Right lung (tissue), 10 donors: Measurements from ENCODE around the gene QRICH2. TPM values are rescaled to one million over a fixed set of nuclear protein-coding genes. Genes with fewer than 3 reads are reported as not detected.
"Not testable (repeated sequence)": the region's sequence is repeated elsewhere in the genome, so short reads cannot be mapped to it uniquely, and the experiment has no call there.

Experiments used
- DNase-seq, 2 donors: peaks; one replicate each; pipeline ENCODE4 v3.0.0-alpha.2; 2013
- long read RNA-seq, 8 donors: transcript quantifications; one replicate each; lab custom pipeline, GENCODE V29; 2026
- polyA plus RNA-seq, 5 donors: library from polyadenylated mRNA; unstranded; fragments of 120-200 nt; gene quantifications; one replicate each; pipeline versions ENCODE4 v1.2.1 to v1.2.3, GENCODE V29; 2013; ENCODE audit warnings: inconsistent platforms in 1 of 5, low replicate concordance in 1 of 5; ENCODE audit not compliant: insufficient read length in 5 of 5, insufficient read depth in 1 of 5

QRICH2 gene, protein sequence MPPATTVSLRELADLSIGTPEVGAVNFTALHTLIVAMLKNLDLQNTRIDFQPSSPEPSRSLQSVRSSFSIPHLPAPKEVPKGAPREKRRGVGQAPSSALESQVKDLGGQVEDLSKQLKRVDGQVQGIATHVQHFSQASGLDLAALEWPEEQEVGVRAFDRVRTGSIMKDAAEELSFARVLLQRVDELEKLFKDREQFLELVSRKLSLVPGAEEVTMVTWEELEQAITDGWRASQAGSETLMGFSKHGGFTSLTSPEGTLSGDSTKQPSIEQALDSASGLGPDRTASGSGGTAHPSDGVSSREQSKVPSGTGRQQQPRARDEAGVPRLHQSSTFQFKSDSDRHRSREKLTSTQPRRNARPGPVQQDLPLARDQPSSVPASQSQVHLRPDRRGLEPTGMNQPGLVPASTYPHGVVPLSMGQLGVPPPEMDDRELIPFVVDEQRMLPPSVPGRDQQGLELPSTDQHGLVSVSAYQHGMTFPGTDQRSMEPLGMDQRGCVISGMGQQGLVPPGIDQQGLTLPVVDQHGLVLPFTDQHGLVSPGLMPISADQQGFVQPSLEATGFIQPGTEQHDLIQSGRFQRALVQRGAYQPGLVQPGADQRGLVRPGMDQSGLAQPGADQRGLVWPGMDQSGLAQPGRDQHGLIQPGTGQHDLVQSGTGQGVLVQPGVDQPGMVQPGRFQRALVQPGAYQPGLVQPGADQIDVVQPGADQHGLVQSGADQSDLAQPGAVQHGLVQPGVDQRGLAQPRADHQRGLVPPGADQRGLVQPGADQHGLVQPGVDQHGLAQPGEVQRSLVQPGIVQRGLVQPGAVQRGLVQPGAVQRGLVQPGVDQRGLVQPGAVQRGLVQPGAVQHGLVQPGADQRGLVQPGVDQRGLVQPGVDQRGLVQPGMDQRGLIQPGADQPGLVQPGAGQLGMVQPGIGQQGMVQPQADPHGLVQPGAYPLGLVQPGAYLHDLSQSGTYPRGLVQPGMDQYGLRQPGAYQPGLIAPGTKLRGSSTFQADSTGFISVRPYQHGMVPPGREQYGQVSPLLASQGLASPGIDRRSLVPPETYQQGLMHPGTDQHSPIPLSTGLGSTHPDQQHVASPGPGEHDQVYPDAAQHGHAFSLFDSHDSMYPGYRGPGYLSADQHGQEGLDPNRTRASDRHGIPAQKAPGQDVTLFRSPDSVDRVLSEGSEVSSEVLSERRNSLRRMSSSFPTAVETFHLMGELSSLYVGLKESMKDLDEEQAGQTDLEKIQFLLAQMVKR (N-terminal part only)
- 10 to 100 TPM in 1 of 5 donors, 1 to 10 TPM in 4; 5.0 to 10.2 (median 6.2) TPM for polyA plus RNA-seq
- long read RNA-seq, donor 1, result 0 reads
- long read RNA-seq, donor 2, result 0 reads
- long read RNA-seq, donor 3, result 0 reads
- long read RNA-seq, donor 4, result 0 reads
- long read RNA-seq, donor 5, result 0 reads
- long read RNA-seq, donor 6, result 0 reads
- long read RNA-seq, donor 7, result 0 reads
- long read RNA-seq, donor 8, result 0 reads

DNA sequence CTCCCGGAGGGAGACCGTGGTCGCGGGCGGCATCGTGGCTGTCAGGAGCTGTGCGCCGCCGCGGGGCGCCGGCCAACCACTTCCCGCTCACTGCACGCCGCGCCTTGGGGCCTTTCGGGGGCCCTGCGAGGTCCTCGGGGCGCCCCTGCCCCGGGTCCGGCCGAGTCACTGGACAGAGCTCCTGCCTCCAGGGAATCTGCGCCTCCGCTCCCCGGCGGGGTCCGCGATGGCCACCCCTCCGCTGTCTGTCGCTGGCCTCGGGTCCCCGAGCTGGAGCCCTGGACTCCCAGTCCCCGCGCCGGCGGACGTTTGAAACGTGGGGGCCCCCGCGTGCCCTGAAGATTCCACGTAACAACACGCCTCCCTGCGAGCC is at the start of gene QRICH2:
TSS of gene QRICH2 (minus strand) at position 311 of the 373 bp plus-strand sequence. CDS start at position 33, 278 bp downstream.
- no peak for DNase-seq

DNA sequence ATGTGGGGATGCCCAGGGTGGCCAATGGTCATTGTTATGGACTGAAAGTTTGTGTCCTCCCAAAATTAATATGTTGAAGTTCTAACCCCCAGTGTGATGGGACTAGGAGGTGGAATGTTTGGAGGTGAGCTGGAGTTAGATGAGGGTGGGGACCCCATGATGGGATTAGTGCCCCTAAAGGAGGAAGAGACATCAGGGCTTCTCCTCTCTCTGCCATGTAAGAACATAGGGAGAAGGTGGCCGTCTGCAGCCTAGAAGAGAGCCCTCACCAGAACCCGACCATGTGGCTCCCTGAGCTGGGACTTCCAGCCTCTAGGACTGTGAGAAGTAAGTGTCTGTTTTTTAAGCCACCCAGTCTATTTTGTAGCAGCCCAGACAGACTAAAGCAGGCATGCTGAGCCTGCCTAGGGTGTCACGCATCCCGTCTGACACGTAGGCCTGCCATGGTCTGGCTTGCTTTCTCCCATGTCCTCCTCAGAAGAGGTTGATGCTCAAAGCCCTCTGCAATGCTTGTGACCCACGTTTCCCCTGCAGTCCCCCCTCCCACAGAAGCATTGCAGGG is 49.6 kb upstream of the QRICH2 start:
- no peak for DNase-seq

DNA sequence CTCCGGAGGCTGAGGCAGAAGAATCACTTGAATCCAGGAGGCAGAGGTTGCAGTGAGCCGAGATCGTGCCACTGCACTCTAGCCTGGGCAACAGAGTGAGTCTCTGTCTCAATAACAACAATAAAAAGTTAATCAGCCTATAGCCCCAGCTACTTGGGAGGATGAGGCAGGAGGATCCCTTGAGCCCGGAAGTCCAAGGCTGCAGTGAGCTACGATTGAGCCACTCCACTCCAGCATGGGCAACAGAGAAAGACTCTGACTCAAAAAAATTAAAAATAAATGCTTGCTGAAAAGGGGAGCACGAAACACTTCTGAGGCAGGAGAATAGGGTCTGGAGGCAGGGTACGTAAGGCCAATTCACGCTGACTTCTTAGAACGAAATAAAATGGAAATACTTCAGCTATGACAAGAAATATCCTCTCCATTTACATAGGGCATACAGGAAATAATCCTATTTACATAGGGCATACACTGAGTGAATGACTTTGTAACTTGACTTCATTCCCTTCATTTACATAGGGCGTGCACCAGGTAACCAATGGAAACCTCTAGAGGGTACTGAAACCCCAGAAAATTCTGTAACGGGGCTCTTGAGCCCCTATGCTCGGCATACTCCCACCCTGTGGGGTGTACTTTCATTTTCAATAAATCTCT is 48.9 kb upstream of the QRICH2 start:
- no peak for DNase-seq

DNA sequence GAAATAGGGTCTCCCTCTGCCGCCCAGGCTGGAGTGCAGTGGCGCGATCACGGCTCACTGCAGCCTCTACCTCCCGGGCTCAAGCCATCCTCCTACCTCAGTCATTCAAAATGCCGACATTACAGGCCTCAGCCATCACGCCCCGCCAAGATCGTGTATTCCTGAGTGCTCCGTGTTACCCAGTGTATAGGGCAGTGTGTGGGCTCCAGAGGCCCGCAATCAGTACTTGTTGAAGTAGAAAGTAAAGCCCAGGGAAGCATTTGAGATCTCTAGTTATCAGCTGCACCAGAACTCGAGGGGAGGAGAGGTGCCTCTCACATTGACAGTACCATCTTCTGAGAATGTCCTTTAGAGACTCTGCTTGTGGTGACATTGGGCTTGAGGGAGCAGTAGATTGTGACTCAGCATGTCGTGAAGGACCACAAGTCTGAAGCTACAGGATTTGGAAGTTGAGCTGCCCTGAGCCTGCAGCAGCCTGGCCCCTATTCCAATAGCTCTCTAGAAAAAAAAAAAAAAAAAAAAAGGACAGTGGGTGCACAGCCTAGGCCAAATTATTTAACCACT is 46.8 kb upstream of the QRICH2 start:
- no peak for DNase-seq

DNA sequence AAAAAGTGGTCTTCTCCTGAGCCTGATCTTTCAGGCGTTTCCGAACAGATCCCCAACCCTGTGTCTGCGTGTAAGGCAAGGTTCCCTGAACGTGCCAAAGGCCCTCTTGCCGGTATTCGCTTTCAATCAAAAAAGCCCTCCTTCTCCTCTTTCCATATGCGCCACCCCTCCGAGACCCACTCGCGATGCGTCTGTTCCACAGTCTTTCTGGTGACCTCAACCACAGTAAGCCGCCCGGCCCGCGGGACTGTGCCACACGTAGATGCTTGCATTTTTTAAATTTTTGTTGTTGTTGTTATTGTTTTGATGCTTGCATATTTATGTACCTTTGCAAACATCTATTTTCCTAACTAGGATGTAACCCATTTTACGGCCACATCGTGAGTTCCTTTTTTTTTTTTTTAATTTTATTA is 46.2 kb upstream of the QRICH2 start:
- no peak for DNase-seq

DNA sequence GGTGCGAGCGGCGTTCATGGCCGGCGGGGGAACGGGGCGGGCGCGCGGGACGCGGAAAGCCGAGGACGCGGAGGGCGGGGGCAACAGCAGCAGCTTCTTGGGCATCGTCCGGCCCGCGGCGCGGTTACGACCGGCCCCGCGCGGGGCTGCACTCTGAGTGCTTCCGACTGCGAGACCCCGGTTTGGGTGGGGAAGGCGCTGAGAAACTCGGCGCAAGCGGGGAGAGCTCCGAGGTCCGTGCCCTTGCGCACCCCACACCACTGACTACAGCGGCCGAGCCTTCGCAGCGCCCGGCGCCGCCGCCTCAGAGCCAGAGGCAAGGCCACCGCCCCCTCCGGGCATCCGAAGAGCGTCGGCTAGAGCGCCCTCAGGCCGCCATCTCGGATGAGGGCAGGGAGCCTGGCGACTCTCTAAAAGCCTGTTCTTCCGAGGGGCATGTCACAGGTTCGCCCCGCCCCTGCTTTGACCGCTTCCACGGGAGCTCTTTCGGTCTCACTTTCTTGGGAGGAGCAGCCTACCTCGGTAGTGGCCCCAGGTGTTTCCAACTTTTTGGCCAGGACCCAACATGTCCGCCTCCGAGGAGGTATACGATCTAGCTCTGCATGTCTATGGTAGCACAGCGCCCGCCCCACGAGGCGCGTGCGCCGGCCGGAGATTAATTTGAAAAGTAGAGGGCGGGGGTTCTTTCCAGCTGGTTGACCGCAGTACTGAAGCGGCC is 45.7 kb upstream of the QRICH2 start, which contains the start of gene PRPSAP1:
TSS of gene PRPSAP1 (minus strand) at position 318 of the 718 bp plus-strand sequence. CDS start at position 105, 213 bp downstream.
- DNase-seq, result peak; percentile 92 to 94

DNA sequence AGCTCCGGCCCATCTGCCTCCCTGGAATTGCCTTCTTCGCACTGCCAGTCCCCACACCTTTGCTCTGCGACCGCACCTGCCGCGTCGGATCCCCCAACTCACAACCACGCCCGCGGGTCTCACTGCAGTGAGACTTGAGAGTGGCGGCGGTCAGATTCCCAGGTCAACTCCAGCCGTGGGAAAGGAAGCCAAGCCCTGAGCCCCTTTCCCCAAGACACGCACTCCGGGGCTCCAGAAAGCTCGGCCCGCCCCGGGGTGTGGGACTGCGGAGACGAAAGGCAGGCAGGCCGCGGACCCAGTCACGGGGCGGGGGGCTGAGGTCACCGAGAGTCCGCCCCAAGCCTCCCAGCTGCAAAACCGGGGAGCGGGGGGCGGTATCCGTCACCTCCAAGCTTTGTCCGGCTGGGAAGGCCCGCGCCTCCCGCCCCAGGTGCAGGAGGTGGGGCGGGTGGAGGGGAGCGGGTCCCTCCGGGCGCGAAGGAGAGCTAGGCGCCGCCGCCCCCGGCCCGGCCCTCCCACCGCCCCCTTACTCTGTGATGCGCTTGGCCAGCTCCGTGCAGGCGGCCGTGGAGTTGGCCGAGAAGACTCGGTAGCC is 45.0 kb upstream of the QRICH2 start:
- DNase-seq, result no peak

DNA sequence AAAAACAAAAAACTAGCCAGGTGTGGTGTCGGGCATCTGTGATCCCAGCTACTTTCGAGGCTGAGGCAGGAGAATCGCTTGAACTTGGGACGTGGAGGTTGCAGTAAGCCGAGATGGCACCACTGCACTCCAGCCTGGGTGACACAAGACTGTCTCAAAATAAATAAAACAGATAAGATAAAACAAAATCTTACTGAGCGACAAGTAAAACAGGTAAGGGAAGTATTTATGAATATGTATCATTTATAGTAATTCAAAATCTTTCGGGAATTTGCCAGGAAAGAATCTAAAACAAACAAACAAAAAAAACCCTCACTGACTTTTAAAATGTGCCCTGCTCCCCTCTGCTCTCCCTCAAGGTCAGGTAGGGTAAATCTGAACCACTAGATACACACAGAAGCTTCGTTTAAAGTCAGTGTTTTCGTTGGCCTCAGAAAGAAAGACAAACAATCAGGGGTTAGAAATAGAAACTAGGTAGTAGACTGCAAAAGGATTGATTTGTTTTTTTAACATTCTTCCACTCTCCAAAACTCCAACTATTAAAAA is 43.5 kb upstream of the QRICH2 start:
- no peak for DNase-seq

DNA sequence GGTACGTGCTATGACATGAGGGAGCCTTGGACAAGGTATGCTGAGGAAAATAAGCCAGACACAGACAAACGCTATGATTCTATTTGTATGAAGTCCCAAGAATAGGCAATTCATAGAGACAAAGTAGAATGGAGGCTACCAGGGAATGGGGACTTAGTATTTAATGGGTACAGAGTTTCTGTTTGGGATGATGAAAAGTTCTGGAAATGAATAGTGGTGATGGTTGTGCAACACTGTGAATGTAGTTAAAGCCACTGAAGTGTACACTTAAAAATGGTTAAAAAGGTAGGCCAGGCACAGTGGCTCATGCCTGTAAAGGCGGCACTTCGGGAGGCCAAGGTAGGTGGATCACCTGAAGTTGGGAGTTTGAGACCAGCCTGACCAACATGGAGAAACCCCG is 42.4 kb upstream of the QRICH2 start:
- no peak for DNase-seq

DNA sequence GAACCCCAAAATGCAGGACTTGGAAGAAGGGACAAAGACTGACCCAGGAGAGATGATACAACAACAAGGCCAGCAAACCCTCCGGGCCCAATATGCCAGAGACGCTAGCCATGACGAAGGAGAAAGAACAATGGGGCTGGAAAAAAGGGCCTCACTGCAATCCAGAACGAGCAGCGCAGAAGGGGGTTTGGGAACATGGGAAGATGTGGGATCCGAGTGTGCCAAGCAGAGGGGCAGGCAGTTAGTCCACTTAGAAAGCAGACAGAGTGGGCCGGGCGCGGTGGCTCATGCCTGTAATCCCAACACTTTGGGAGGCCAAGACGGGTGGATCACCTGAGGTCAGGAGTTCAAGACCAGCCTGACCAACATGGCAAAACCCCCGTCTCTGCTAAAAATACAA is 38.9 kb upstream of the QRICH2 start:
- DNase-seq, result not testable (repeated sequence)

DNA sequence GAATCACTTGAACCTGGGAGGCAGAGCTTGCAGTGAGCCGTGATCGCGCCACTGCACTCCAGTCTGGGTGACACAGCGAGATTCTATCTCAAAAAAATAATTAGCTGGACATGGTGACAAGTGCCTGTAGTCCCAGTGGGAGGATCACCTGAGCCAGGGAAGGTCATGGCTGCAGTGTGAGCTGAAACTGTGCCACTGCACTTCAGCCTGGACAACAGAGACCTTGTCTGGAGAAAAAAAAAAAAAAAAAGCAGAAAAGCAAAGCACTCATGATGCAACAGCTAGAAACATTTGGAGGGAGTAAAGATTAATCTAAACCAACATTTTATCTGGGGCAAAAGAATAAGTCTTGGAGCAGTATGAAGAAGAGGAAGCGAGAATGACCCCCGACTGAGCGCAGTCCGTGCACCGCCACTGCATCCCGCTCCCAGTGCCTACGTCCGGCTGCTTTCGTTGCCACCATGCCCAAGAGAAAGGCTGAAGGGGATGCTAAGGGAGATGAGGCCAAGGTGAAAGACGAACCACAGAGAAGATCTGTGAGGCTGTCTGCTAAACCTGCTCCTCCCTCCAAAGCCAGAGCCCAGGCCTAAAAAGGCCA is 37.4 kb upstream of the QRICH2 start:
- no peak for DNase-seq

DNA sequence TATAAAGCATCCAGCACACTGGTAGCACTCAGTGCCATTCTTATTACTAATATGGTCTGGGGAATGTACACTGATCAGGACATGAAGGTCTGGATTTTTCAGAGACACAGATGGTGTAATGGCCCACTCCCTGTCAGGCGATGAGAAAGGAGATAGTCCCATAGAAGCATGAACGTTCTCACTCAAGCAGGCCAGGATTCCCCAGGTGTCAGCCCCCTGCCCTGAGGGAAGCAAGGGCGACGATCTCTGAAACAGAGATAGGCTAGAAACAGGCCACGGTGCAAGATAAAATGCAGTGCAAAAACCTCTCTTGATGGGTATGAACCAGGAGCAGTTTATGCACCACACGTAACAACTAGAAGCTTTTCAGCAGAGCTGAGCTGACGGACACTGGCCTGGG is 35.0 kb upstream of the QRICH2 start:
- no peak for DNase-seq

DNA sequence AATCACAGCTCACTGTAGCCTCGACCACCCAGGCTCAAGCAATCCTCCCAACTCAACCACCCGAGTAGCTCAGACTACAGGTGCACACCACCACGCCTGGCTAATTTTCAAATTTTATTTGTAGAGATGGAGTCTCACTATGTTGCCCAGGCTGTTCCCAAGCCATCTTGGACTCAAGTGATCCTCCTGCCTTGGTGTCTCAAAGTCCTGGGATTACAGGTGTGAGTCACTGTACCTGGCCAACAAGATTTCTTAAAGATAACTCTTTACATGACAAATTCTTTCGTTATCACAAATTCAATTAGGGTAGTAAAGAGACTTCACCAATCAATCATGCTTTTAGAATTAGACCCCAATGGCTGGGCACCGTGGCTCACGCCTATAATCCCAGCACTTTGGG is 33.2 kb upstream of the QRICH2 start:
- DNase-seq, result no peak

DNA sequence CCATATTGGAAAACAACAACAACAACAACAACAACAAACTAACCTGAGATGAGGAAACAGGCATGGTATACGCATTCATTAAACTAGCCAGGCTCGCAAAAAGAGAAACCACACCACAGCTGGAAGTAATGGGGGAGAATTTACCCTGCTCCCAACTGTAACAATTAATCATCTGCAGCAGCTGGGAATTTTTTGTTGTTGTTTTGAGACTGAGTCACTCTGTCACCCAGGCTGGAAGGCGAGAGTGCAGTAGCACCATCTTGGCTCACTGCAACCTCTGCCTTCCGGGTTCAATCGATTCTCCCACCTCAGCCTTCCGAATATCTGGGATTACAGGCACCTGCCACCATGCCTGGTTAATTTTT is 29.3 kb upstream of the QRICH2 start:
- DNase-seq, result no peak

DNA sequence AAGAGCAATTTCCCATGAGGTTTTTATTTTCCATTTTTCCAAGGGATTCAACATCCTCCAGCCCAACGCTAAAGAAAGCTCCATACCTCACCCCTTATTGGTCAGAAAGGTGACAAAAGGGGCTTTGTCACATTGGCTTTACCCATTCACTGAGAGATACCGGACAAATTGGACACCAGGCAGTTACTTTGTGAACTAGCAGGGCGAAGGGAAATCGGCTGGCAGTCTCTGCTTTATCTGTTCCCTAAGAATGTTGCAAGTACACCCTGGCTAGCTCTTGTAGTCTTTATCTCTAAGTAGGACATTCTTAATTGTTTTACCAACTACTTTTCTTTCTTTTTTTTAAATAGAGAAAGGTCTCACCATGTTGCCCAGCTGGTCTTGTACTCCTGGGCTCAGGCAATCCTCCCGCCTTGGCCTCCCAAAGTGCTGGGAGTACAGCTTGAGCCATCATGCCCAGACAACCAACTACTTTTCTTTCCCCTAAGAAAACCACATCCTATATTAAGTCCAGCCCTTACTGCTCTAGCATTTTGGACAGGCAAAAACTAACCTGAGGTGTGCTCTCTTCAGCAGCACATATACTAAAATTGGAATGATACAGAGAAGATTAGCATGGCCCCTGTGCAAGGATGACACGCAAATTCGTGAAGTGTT is 28.8 kb upstream of the QRICH2 start:
- DNase-seq, result no peak

DNA sequence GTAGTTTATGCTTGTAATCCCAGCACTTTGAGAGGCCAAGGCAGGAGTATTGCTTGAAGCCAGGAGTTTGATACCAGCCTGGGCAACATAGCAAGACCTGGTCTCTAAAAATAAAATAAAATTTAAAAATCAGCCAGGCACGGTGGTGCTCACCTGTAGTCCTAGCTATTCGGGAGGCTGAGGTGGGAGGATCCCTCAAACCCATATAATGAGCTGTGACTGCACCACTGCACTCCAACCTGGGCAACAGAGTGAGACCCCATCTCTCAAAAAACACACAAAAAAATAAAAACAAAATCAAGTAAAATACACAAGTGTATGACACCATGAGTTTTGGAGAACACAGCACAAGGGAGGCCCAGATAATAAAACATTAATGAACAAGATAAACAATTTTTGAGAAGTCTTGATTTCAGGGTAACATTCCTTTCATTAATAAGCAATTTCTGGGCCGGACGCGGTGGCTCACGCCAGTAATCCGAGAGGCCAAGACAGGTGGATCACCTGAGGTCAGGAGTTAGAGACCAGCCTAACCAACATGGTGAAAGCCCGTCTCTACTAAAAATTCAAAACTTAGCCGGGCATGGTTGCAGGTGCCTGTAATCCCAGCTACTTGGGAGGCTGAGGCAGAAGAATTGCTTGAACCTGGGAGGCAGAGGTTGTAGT is 27.8 kb upstream of the QRICH2 start:
- no peak for DNase-seq
